ENCODE results near the gene FDXACB1. TPM values are rescaled to one million over a fixed set of nuclear protein-coding genes. Genes with fewer than 3 reads are reported as not detected.

The FDXACB1 gene
- total and polyA plus RNA-seq, 9 donors: 1.3 to 2.9 (median 1.8) TPM

- intact Hi-C loops (cut with DNase I): no loop called here
- Histone ChIP-seq H3K27me3 (no peaks in the 10 kb centered on the region), H3K4me1 (ENCODE audit: insufficient read depth) (no peaks in the 10 kb centered on the region), H3K4me3 (no peak overlapping the region), H3K36me3 (no peaks in the 10 kb centered on the region), H3K27ac (no peak overlapping the region), H3K9me3 (no peaks in the 10 kb centered on the region)
- DNase-seq: no peak
- WGBS, 3 donors: 64 to 73% (median 70%) methylated on average over 2 of the region's 2 CpGs
- TF ChIP-seq POLR2A (IDR thresholded peaks at IDR 0.05): no peak
Observed at GRCh38 chr11:111852103-111852502, 26.9 kb downstream of the FDXACB1 start.

GRCh38 chr11:111851636-111852035 lies 27.3 kb downstream of the FDXACB1 start:
- no peak for DNase-seq
- Histone ChIP-seq H3K4me3 (no peak overlapping the region), H3K36me3 (no peaks in the 10 kb centered on the region), H3K4me1 (ENCODE audit: insufficient read depth) (no peaks in the 10 kb centered on the region), H3K27me3 (no peaks in the 10 kb centered on the region), H3K9me3 (no peaks in the 10 kb centered on the region), H3K27ac (no peak overlapping the region)
- no peak for TF ChIP-seq CTCF (IDR thresholded peaks at IDR 0.05)
- no peak for TF ChIP-seq EP300 (IDR thresholded peaks at IDR 0.05)
- no peak for TF ChIP-seq POLR2A (IDR thresholded peaks at IDR 0.05)
- intact Hi-C loops (cut with DNase I): no loop called here

- intact Hi-C loops (cut with DNase I): no loop called here
- TF ChIP-seq POLR2A (IDR thresholded peaks at IDR 0.05) (no peak), EP300 (IDR thresholded peaks at IDR 0.05) (no peak), CTCF (IDR thresholded peaks at IDR 0.05) (no peak)
- Histone ChIP-seq H3K9me3 (no peaks in the 10 kb centered on the region), H3K4me1 (ENCODE audit: insufficient read depth) (no peaks in the 10 kb centered on the region), H3K4me3 (no peak overlapping the region), H3K36me3 (no peaks in the 10 kb centered on the region), H3K27me3 (no peaks in the 10 kb centered on the region), H3K27ac (no peak overlapping the region)
- 93 to 96% (median 94%) methylated on average over 8 of the region's 8 CpGs for WGBS, 3 donors
- DNase-seq: no peak
Observed at GRCh38 chr11:111851067-111851466, 27.9 kb downstream of the FDXACB1 start.

GRCh38 chr11:111849631-111850030 lies 29.3 kb downstream of the FDXACB1 start:
- DNase-seq: no peak
- Histone ChIP-seq H3K36me3 (no peaks in the 10 kb centered on the region), H3K4me3 (no peak overlapping the region), H3K9me3 (no peaks in the 10 kb centered on the region), H3K4me1 (ENCODE audit: insufficient read depth) (no peaks in the 10 kb centered on the region), H3K27ac (no peak overlapping the region), H3K27me3 (no peaks in the 10 kb centered on the region)
- 93 to 97% (median 96%) methylated on average over 3 of the region's 3 CpGs for WGBS, 3 donors
- TF ChIP-seq POLR2A (IDR thresholded peaks at IDR 0.05) (no peak), CTCF (IDR thresholded peaks at IDR 0.05) (no peak), EP300 (IDR thresholded peaks at IDR 0.05) (no peak)
- intact Hi-C loops (cut with DNase I): loop anchor here in 2 of 4 donors (10.0 kb wide), 1 partner anchor 75 kb away; no protein-coding TSS in a partner anchor

- no peak overlapping the region for H3K27ac ChIP-seq
Observed at GRCh38 chr11:111846636-111847035, 32.3 kb downstream of the FDXACB1 start.

More at GRCh38 chr11:111846636-111847035, 32.3 kb downstream of the FDXACB1 start:
- Histone ChIP-seq H3K4me1 (ENCODE audit: insufficient read depth) (no peaks in the 10 kb centered on the region), H3K4me3 (no peak overlapping the region), H3K36me3 (no peaks in the 10 kb centered on the region), H3K27me3 (no peaks in the 10 kb centered on the region), H3K9me3 (no peaks in the 10 kb centered on the region)
- intact Hi-C loops (cut with DNase I): loop anchor here in 2 of 4 donors (10.0 kb wide), 1 partner anchor 72 kb away; no protein-coding TSS in a partner anchor
- no peak for DNase-seq
- 17 to 29% (median 25%) methylated on average over 1 of the region's 1 CpG for WGBS, 3 donors
- no peak for TF ChIP-seq EP300 (IDR thresholded peaks at IDR 0.05)
- TF ChIP-seq CTCF (IDR thresholded peaks at IDR 0.05): no peak
- no peak for TF ChIP-seq POLR2A (IDR thresholded peaks at IDR 0.05)
